Ovary (tissue), 9 donors: ENCODE measurements around the gene EGF. TPM values are rescaled to one million over a fixed set of nuclear protein-coding genes. Genes with fewer than 3 reads are reported as not detected.
A peak's percentile ranks its signal among the peaks of the same experiment; 100 is the strongest.

Experiments used
- DNase-seq, 5 donors: peaks; one replicate each; pipeline ENCODE4 v3.0.0-alpha.2; 2019 to 2020
- H3K27ac ChIP-seq, 2 donors: fragments of 200-600 bp; one replicate each; pipeline versions ENCODE4 v1.5.1 to v1.8.0; 2019 to 2022
- H3K27me3 ChIP-seq: fragments of 200-600 bp; one replicate; pipeline ENCODE4 v1.8.0; 2022
- H3K36me3 ChIP-seq: fragments of 200-600 bp; sonication (generic); one replicate; pipeline ENCODE4 v1.5.1; 2019
- H3K4me1 ChIP-seq: one replicate; pipeline ENCODE4 v1.8.1; 2013; ENCODE audit warnings: mild to moderate bottlenecking, moderate library complexity; ENCODE audit not compliant: insufficient read depth
- H3K4me3 ChIP-seq: fragments of 200-600 bp; sonication (generic); one replicate; pipeline ENCODE4 v1.5.1; 2017
- H3K9me3 ChIP-seq, 2 donors: fragments of 200-600 bp in 1 of 2; sonication (generic) in 1 of 2; one replicate each; pipeline versions ENCODE4 v1.5.1 to v1.8.1; 2013 to 2019; ENCODE audit warnings: mild to moderate bottlenecking in 1 of 2, moderate library complexity in 1 of 2
- EP300 ChIP-seq: sonication (generic); formaldehyde crosslinking; IDR thresholded peaks from one replicate; pipeline ENCODE4 v1.6.1; 2017; ENCODE audit warnings: antibody characterized with exemption
- POLR2A ChIP-seq: fragments of 450-650 bp; IDR thresholded peaks from one replicate; pipeline ENCODE4 v1.6.1; 2017; ENCODE audit warnings: antibody characterized with exemption, mild to moderate bottlenecking, moderate library complexity
- WGBS, 3 donors: extraction: QIAGEN DNeasy Blood & Tissue Kit in 1 of 3; methylation state at CpG; one replicate each; pipeline versions ENCODE4 v1.1.5 to v1.1.7; 2013 to 2017; 5-methylcytosine and 5-hydroxymethylcytosine counted together
- intact Hi-C, 4 donors: fragments of 100-400 bp; cut with DNase I; formaldehyde crosslinking; loops; one replicate each; pipeline versions ENCODE4 v1.11.0 to v1.15.1; 2022 to 2023
- polyA plus RNA-seq, 2 donors: library from polyadenylated mRNA; stranded (reverse); fragments of 200-250 nt in 1 of 2; fragments of 350-450 nt in 1 of 2; fragmentation: Illumina TruSeq in 1 of 2; extraction: RNeasy Lipid Tissue Mini Kit (QIAGEN cat#74804) in 1 of 2; gene quantifications; one replicate each; pipeline ENCODE4 v1.2.3, GENCODE V29; 2013 to 2014
- total RNA-seq, 7 donors: library from RNA; depleted of rRNA in 2 of 7; stranded (reverse); fragments of >200 nt in 2 of 7; fragmentation: NEBNext Ultra II Directional in 3 of 7; extraction: Animal tissue kit (Norgen Biotek cat#: 25700) in 3 of 7; gene quantifications; one replicate each; pipeline versions ENCODE4 v1.1.0 to v1.2.4, GENCODE V29; 2016 to 2023
- TF ChIP-seq, protein P1 (sequence below), 3 donors: fragments of 450-650 bp in 2 of 3; fragments of 200-600 bp in 1 of 3; IDR thresholded peaks; one replicate each; pipeline versions ENCODE4 v1.5.1 to v1.8.0; 2016 to 2022; ENCODE audit warnings: antibody characterized with exemption in 3 of 3, mild to moderate bottlenecking in 1 of 3
- donor health status: DM: no; HTN: no; CAD: no; lungs with moderate emphysema.
- donor health status: DM: no; HTN: no; CAD: no.
- donor health status: Bipolar disorder and iron deficiency.
- donor health status: DM: yes; HTN: yes; CAD: no.
- donor health status: DM: no; HTN: no; CAD: no.
- donor health status: DM: yes; HTN: yes; CAD: no.

EGF gene
- total and polyA plus RNA-seq, 9 donors: 0.12 to 0.87 (median 0.30) TPM; not detected in 4

DNA sequence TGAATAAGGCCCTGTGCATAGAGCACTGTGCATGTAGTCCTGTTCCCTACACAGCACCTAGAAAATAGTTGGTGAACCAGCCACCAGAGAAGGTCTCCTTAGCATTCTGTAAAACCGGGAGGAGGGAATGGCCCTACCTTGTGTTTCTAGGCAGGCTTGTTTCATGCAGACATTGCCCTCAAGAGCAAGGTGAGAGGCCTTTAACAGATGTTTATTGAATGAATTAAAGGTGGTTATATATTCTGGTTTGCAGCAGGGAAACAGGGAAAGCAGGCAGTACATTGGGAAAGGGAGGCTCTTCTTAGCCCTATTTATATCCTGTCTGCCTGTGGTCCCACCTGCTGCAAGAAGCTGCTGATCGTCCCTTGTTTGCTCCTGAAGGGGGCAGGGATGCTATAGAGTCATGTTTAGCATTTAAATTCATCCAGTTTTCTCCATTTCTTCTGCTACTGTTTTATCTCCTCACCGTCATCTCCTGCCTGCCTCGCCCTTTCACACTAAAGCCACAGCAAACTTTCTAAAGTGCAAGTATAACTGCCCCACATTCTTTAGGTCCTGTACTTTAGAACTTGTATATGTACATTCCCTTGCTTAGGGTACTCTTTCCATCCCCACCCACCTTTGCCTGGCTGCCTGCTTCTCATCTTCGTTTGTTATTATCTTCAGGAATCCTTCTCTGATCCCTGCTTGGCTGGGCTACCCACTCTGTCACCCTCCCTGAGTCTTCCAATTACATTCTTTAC, 60.3 kb downstream of the EGF start:
- Histone ChIP-seq H3K36me3 (no peaks in the 10 kb centered on the region), H3K27ac (no peak overlapping the region), H3K27me3 (no peaks in the 10 kb centered on the region), H3K4me3 (no peak overlapping the region), H3K4me1 (no peaks in the 10 kb centered on the region), H3K9me3 (no peaks in the 10 kb centered on the region)
- 52 to 61% (median 54%) methylated on average over 5 of the region's 5 CpGs for WGBS, 3 donors
- DNase-seq: no peak
- intact Hi-C loops: loop anchor here in 1 of 4 donors (10.0 kb wide), 1 partner anchor 548 kb away; no protein-coding TSS in a partner anchor
- TF ChIP-seq POLR2A (no peak), EP300 (no peak)
- TF ChIP-seq, protein P1, sequence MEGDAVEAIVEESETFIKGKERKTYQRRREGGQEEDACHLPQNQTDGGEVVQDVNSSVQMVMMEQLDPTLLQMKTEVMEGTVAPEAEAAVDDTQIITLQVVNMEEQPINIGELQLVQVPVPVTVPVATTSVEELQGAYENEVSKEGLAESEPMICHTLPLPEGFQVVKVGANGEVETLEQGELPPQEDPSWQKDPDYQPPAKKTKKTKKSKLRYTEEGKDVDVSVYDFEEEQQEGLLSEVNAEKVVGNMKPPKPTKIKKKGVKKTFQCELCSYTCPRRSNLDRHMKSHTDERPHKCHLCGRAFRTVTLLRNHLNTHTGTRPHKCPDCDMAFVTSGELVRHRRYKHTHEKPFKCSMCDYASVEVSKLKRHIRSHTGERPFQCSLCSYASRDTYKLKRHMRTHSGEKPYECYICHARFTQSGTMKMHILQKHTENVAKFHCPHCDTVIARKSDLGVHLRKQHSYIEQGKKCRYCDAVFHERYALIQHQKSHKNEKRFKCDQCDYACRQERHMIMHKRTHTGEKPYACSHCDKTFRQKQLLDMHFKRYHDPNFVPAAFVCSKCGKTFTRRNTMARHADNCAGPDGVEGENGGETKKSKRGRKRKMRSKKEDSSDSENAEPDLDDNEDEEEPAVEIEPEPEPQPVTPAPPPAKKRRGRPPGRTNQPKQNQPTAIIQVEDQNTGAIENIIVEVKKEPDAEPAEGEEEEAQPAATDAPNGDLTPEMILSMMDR (IDR thresholded peaks at IDR 0.05): no peak

DNA sequence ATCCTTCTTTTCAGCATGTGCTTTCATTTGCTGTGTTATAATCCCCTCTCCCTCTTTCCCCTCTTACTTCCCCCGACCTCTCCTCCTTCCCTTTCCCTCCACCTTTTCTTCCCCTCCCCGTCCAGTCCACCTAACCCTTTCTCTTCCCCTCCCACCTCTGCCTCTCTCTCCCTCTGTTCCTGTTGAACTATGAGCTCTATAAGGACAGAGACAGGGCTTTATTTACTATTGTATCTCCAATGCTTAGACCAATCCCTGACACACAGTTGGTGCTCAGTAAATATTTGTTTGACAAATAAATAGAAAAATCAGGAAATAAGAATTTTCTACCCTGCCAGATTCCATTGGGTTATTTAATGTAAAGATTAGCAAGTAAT, 60.8 kb downstream of the EGF start:
- intact Hi-C loops: loop anchor here in 1 of 4 donors (10.0 kb wide), 1 partner anchor 549 kb away; no protein-coding TSS in a partner anchor
- TF ChIP-seq POLR2A (no peak), EP300 (no peak)
- TF ChIP-seq, protein P1 (IDR thresholded peaks at IDR 0.05): no peak
- 54 to 69% (median 58%) methylated on average over 2 of the region's 2 CpGs for WGBS, 3 donors
- no peaks in the 10 kb centered on the region for H3K27me3 ChIP-seq
- no peak overlapping the region for H3K27ac ChIP-seq
- no peaks in the 10 kb centered on the region for H3K36me3 ChIP-seq
- H3K4me3 ChIP-seq: no peak overlapping the region
- no peaks in the 10 kb centered on the region for H3K4me1 ChIP-seq
- H3K9me3 ChIP-seq: no peaks in the 10 kb centered on the region
- no peak for DNase-seq

DNA sequence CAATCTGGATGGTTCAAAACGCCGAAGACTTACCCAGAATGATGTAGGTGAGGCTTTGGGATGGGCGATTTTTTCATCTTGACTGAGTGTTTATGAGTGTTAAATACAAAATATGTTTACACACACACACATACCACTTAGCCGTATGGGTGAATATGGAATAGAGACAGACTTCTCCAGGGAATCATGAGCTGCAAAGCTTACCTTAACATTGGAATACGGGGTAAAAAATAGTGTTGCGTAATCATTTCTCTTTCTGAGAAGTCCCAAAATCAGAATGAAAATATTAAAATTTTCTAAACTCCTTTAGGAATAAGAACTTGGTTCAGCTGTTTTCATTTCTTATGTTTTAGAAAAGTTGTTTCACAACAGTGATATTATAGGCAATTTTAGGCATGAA, 63.5 kb downstream of the EGF start:
- intact Hi-C loops: loop anchor here in 2 of 4 donors (5.0 to 10.0 kb wide), 2 partner anchors 551 to 554 kb away; no protein-coding TSS in a partner anchor
- TF ChIP-seq POLR2A: no peak
- TF ChIP-seq EP300: no peak
- TF ChIP-seq, protein P1 (IDR thresholded peaks at IDR 0.05): no peak
- Histone ChIP-seq H3K36me3 (no peaks in the 10 kb centered on the region), H3K27ac (no peak overlapping the region), H3K4me1 (no peaks in the 10 kb centered on the region), H3K4me3 (no peak overlapping the region), H3K9me3 (no peaks in the 10 kb centered on the region), H3K27me3 (no peaks in the 10 kb centered on the region)
- no peak for DNase-seq
- WGBS, 3 donors: 71 to 85% (median 77%) methylated on average over 6 of the region's 6 CpGs

DNA sequence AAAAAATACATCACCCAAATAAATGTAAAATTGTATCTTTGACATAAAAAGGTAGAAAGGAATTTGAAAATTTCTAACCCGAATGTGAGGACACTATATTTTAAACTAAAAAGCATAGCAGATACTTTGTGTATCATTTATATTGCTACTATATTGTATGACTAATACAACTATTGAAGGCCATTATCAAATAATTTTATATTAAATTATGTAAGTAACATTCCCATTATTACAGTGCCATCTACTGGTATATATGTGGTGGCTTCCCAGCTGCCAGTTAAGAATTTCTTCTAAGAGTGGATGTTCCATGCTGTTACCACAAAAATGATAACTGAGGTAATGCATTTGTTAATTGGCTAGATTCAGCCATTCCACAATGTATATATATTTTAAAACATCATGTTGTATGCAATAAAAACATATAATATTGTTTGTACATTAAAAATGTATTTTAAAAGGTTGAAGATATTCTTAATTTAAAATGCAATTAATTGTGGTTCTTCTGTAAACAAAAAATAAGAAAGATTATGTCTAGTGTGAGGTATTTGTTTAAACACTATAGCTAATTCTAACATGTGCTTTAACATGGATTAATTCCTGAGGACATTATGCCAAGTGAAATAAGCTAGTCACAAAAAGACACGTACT, 65.3 kb downstream of the EGF start:
- TF ChIP-seq POLR2A (no peak), EP300 (no peak)
- TF ChIP-seq, protein P1 (IDR thresholded peaks at IDR 0.05): peak in 1 of 3 donors; percentile 32
- WGBS, 3 donors: 54 to 70% (median 63%) methylated on average over 2 of the region's 2 CpGs
- H3K27me3 ChIP-seq: no peaks in the 10 kb centered on the region
- intact Hi-C loops: loop anchor here in 2 of 4 donors (5.0 to 10.0 kb wide), 2 partner anchors 553 to 556 kb away; no protein-coding TSS in a partner anchor
- H3K4me1 ChIP-seq: no peaks in the 10 kb centered on the region
- no peaks in the 10 kb centered on the region for H3K9me3 ChIP-seq
- H3K27ac ChIP-seq: no peak overlapping the region
- no peak for DNase-seq
- H3K36me3 ChIP-seq: no peaks in the 10 kb centered on the region
- H3K4me3 ChIP-seq: no peak overlapping the region
